ENCODE results near the gene IL17F. TPM values are rescaled to one million over a fixed set of nuclear protein-coding genes. Genes with fewer than 3 reads are reported as not detected.
"Not testable (repeated sequence)": the region's sequence is repeated elsewhere in the genome, so short reads cannot be mapped to it uniquely, and the experiment has no call there.

The IL17F gene
- total RNA-seq, 1 donor from 2014 or later: not detected

DNA sequence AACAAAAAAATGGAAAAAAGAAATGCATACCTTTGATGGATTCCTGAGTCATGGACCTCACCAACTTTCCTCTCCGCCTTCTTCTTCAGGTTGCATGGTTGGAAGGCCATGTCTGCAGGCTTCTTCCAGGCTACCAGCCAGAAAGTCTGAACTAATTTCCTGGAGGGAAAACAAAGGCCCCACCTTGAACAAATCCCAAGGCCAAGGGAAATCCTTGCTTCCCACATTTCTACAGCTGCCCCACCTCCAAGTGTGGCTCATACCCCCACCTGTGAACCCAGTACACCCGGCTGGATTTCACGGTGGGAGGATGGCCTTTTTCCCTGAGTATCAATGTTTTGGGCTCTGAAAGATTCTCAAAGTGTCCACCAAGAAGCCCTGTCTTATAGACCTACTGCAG lies 35.7 kb downstream of the IL17F start:
- DNase-seq (ENCODE audit: low spot score): no peak
- H3K36me3 Mint-ChIP-seq (ENCODE audit: low read depth): peaks cover 3% of the 10 kb centered on the region
- intact Hi-C loops (cut with micrococcal nuclease): no loop called here
- no peaks in the 10 kb centered on the region for H3K4me1 Mint-ChIP-seq (ENCODE audit: low read depth)
- peaks cover 3% of the 10 kb centered on the region for H3K9me3 Mint-ChIP-seq
- H3K4me3 Mint-ChIP-seq: no peak overlapping the region
- H3K27ac Mint-ChIP-seq: no peak overlapping the region
- H3K27me3 Mint-ChIP-seq (ENCODE audit: insufficient read depth): peaks cover 49% of the 10 kb centered on the region

DNA sequence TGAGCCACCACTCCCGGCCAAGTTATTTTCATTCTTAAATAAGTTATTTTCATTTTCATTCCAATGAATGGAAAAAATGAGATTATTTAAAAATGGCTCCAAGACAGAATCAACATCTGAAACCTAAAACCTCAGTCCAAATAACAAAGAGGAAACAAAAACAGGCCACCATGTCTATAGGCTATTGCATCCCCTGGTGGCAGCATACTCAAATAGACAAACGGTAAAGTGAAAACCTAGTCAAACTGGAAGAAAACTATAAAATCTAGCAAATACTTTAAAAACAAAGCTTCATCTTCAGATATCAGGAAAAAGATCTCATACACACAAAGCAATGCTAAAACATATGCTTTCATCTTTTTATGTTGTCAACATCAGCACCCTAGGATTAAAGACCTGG lies 37.2 kb downstream of the IL17F start:
- Mint-ChIP-seq H3K36me3 (ENCODE audit: low read depth) (peaks cover 3% of the 10 kb centered on the region), H3K4me3 (no peak overlapping the region)
- intact Hi-C loops (cut with micrococcal nuclease): no loop called here

DNA sequence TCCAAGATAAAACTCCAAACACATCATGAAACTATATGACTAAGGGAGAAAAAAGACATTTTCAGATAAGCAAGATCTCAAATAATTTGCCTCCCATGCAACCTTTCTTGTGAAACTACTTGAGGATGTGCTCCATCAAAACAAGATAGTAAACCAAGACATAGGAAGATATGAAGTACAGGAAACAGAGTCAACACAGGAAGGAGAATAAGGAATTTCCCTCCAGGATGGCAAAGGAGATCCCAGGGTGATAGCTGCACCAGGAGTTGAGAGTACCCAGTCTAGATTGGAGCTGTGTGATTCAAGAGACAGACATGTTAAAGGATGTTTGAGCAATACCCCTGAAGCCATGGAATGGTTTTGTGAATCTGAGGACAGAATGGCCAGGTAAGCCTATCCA lies 42.8 kb downstream of the IL17F start:
- H3K27me3 Mint-ChIP-seq (ENCODE audit: insufficient read depth): peaks cover 17% of the 10 kb centered on the region
- peaks cover 29% of the 10 kb centered on the region for H3K9me3 Mint-ChIP-seq
- H3K4me3 Mint-ChIP-seq: no peak overlapping the region
- intact Hi-C loops (cut with micrococcal nuclease): no loop called here
- no peak for DNase-seq (ENCODE audit: low spot score)
- H3K36me3 Mint-ChIP-seq (ENCODE audit: low read depth): peaks cover 4% of the 10 kb centered on the region
- no peak overlapping the region for H3K27ac Mint-ChIP-seq
- no peaks in the 10 kb centered on the region for H3K4me1 Mint-ChIP-seq (ENCODE audit: low read depth)

More for the DNA sequence above, 37.2 kb downstream of the IL17F start:
- Mint-ChIP-seq H3K4me1 (ENCODE audit: low read depth) (no peaks in the 10 kb centered on the region), H3K27ac (no peak overlapping the region), H3K27me3 (ENCODE audit: insufficient read depth) (peaks cover 42% of the 10 kb centered on the region), H3K9me3 (peaks cover 7% of the 10 kb centered on the region)
- no peak for DNase-seq (ENCODE audit: low spot score)

GRCh38 chr6:52201046-52201445 lies 43.3 kb downstream of the IL17F start:
- no peak overlapping the region for H3K27ac Mint-ChIP-seq
- no peak overlapping the region for H3K4me3 Mint-ChIP-seq
- intact Hi-C loops (cut with micrococcal nuclease): no loop called here
- peaks cover 17% of the 10 kb centered on the region for H3K27me3 Mint-ChIP-seq (ENCODE audit: insufficient read depth)
- no peaks in the 10 kb centered on the region for H3K4me1 Mint-ChIP-seq (ENCODE audit: low read depth)
- DNase-seq (ENCODE audit: low spot score): no peak
- H3K9me3 Mint-ChIP-seq: peaks cover 29% of the 10 kb centered on the region
- peaks cover 4% of the 10 kb centered on the region for H3K36me3 Mint-ChIP-seq (ENCODE audit: low read depth)

DNA sequence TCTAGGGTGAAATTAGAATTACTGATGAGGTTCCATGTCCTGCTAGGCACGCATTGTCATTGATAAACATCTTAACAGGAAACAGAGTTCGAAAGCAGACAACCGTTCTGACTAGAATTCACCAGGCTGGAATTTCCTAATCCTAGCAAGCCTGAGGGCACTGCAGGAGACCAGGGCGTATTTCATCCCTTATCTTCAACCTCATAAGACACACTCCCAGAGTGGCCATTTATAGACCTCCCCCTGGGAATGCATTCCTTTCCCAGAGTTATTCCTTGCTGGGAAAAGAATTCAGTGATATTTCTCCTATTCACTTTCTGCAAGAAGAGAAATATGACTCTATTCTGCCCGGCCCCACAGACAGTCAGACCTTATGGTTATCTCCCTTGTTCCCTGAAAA lies 44.2 kb downstream of the IL17F start:
- not testable (repeated sequence) for H3K36me3 Mint-ChIP-seq (ENCODE audit: low read depth)
- peaks cover 18% of the 10 kb centered on the region for H3K27me3 Mint-ChIP-seq (ENCODE audit: insufficient read depth)

DNA sequence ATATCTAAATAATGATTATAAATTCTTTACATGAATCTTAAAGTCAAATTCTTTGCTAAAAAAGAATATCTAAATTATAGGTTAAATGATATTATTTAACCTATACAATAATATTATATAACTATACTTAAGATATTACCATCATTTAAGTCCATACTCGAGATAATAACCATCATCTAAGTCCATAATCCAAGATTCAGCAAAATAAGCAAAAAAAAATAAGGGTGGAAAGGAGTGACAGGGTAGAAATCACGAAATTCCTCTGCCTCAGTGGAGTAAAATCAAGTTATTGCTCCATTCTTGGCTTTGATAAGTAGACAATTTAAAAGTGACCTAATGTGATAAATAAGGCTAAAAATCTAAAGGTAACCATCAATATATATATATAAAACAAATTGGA lies 48.4 kb downstream of the IL17F start:
- Mint-ChIP-seq H3K9me3 (peaks cover 14% of the 10 kb centered on the region), H3K4me1 (ENCODE audit: low read depth) (no peaks in the 10 kb centered on the region), H3K27ac (no peak overlapping the region), H3K4me3 (no peak overlapping the region), H3K36me3 (ENCODE audit: low read depth) (peaks cover 4% of the 10 kb centered on the region), H3K27me3 (ENCODE audit: insufficient read depth) (peaks cover 23% of the 10 kb centered on the region)
- no peak for DNase-seq (ENCODE audit: low spot score)
- intact Hi-C loops (cut with micrococcal nuclease): no loop called here

More for the DNA sequence above, 44.2 kb downstream of the IL17F start:
- intact Hi-C loops (cut with micrococcal nuclease); DNase-seq (ENCODE audit: low spot score); H3K27ac Mint-ChIP-seq; H3K4me1 Mint-ChIP-seq (ENCODE audit: low read depth); H3K4me3 Mint-ChIP-seq: not testable (repeated sequence)
- peaks cover 29% of the 10 kb centered on the region for H3K9me3 Mint-ChIP-seq

DNA sequence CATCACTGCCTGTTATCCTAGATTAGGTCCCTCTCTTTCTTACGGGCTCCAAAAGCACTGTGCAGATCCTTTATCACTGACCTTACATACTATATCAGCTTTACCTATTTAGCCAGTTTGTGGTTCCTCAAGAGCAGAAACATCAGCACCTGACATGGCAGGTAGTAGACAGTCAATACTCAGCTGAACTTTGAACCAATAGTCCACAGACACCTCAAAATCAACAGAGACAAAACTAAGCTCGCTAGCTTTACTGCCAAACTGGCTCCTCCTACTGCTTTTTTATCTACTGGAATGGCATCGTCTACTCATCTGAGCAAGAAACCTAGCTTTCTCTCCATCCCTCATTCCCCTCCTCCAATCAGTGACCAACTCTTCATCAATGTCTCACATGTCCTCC lies 52.5 kb downstream of the IL17F start:
- H3K27me3 Mint-ChIP-seq (ENCODE audit: insufficient read depth): peaks cover 35% of the 10 kb centered on the region
- no peak overlapping the region for H3K27ac Mint-ChIP-seq
- intact Hi-C loops (cut with micrococcal nuclease): no loop called here
- H3K36me3 Mint-ChIP-seq (ENCODE audit: low read depth): no peaks in the 10 kb centered on the region
- no peaks in the 10 kb centered on the region for H3K9me3 Mint-ChIP-seq
- no peak for DNase-seq (ENCODE audit: low spot score)
- H3K4me3 Mint-ChIP-seq: no peak overlapping the region
- H3K4me1 Mint-ChIP-seq (ENCODE audit: low read depth): no peaks in the 10 kb centered on the region

GRCh38 chr6:52190409-52190808 lies 53.9 kb downstream of the IL17F start:
- Mint-ChIP-seq H3K9me3 (no peaks in the 10 kb centered on the region), H3K27ac (no peak overlapping the region), H3K4me1 (ENCODE audit: low read depth) (no peaks in the 10 kb centered on the region), H3K4me3 (no peak overlapping the region), H3K36me3 (ENCODE audit: low read depth) (no peaks in the 10 kb centered on the region), H3K27me3 (ENCODE audit: insufficient read depth) (peaks cover 45% of the 10 kb centered on the region)
- DNase-seq (ENCODE audit: low spot score): no peak
- intact Hi-C loops (cut with micrococcal nuclease): no loop called here

DNA sequence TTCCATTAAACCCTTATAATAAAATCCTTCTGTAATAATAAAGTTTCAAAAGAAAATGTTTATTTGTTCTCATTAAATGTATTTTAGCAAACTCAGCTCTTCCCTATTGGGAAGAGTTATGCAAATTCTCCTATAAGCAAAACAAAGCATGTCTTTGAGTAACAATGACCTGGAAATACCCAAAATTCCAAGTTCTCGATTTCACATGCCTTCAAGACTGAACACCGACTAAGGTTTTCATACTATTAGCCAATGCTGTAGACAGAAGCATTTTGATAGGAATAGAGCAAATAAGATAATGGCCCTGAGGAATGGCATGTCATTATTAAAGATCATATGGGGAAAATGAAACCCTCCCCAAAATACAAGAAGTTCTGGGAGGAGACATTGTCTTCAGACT lies 54.3 kb downstream of the IL17F start:
- Mint-ChIP-seq H3K36me3 (ENCODE audit: low read depth) (no peaks in the 10 kb centered on the region), H3K4me3 (no peak overlapping the region), H3K27ac (no peak overlapping the region), H3K9me3 (no peaks in the 10 kb centered on the region), H3K4me1 (ENCODE audit: low read depth) (no peaks in the 10 kb centered on the region), H3K27me3 (ENCODE audit: insufficient read depth) (peaks cover 47% of the 10 kb centered on the region)
- DNase-seq (ENCODE audit: low spot score): no peak
- intact Hi-C loops (cut with micrococcal nuclease): no loop called here

GRCh38 chr6:52187098-52187497 lies 57.2 kb downstream of the IL17F start:
- H3K4me1 Mint-ChIP-seq (ENCODE audit: low read depth): no peaks in the 10 kb centered on the region
- H3K27me3 Mint-ChIP-seq (ENCODE audit: insufficient read depth): peaks cover 61% of the 10 kb centered on the region
- intact Hi-C loops (cut with micrococcal nuclease): no loop called here

More at GRCh38 chr6:52187098-52187497, 57.2 kb downstream of the IL17F start:
- DNase-seq (ENCODE audit: low spot score): no peak
- Mint-ChIP-seq H3K4me3 (no peak overlapping the region), H3K9me3 (no peaks in the 10 kb centered on the region), H3K36me3 (ENCODE audit: low read depth) (no peaks in the 10 kb centered on the region), H3K27ac (no peak overlapping the region)

Other genes with a start within 250 kb of the IL17F start
- not detected in 2 replicates for gene PKHD1, start 156.9 kb downstream of the IL17F start, total RNA-seq
- not detected in 2 replicates for gene IL17A, start 58.1 kb downstream of the IL17F start, total RNA-seq
- 212 and 214 TPM in 2 replicates for gene MCM3, start 40.2 kb upstream of the IL17F start, total RNA-seq
- 2.5 and 2.8 TPM in 2 replicates for gene PAQR8, start 117.7 kb upstream of the IL17F start, total RNA-seq
- 0.70 and 1.3 TPM in 2 replicates for gene EFHC1, start 175.8 kb upstream of the IL17F start, total RNA-seq

All from activated T-helper 1 cell treated with anti-CD3 and anti-CD28 coated beads, Interleukin-12 subunit alpha, Interleukin-12 subunit beta, Interleukin-2, Interleukin-4 antibody, amounts not matched to agents 30 ng/mL and 10 ng/mL and 1 ng/mL, durations not matched to agents 14 hours and 24 hours and 36 hours (primary cell).